Tibial artery (tissue), 4 donors: ENCODE measurements around the gene SPATA20.

ENCODE experiments used
- DNase-seq, 2 donors: peaks; one replicate each; pipeline ENCODE4 v3.0.0-alpha.2; 2019
- H3K27ac ChIP-seq, 2 donors: fragments of 200-600 bp; sonication (generic) in 1 of 2; 1 replicate in 1 of 2; 2 replicates in 1 of 2; pipeline ENCODE4 v1.5.1; 2018 to 2019; ENCODE audit warnings: mild to moderate bottlenecking in 1 of 2
- H3K27me3 ChIP-seq, 2 donors: fragments of 200-600 bp; sonication (generic) in 1 of 2; one replicate each; pipeline versions ENCODE4 v1.5.1 to v1.6.0; 2016 to 2019
- H3K36me3 ChIP-seq, 3 donors: fragments of 200-600 bp; sonication (generic) in 2 of 3; one replicate each; pipeline ENCODE4 v1.5.1; 2016 to 2019; ENCODE audit warnings: mild to moderate bottlenecking in 2 of 3
- H3K4me1 ChIP-seq, 4 donors: fragments of 200-600 bp; sonication (generic) in 2 of 4; 1 replicate in 3 of 4; 2 replicates in 1 of 4; pipeline ENCODE4 v1.5.1; 2016 to 2019
- H3K4me3 ChIP-seq, 2 donors: fragments of 200-600 bp; sonication (generic) in 1 of 2; 1 replicate in 1 of 2; 2 replicates in 1 of 2; pipeline ENCODE4 v1.5.1; 2018 to 2019; ENCODE audit warnings: mild to moderate bottlenecking in 2 of 2
- H3K9me3 ChIP-seq, 3 donors: fragments of 200-600 bp; sonication (generic) in 1 of 3; one replicate each; pipeline ENCODE4 v1.5.1; 2016 to 2019
- intact Hi-C: fragments of 100-400 bp; cut with DNase I; formaldehyde crosslinking; loops from one replicate; pipeline ENCODE4 v1.15.0; 2023; ENCODE audit warnings: low total_unique reads
- TF ChIP-seq, protein P1 (sequence below), 2 experiments: fragments of 200-600 bp in 1 of 2; fragments of 450-650 bp in 1 of 2; IDR thresholded peaks; one replicate each; pipeline ENCODE4 v1.5.1; 2017 to 2019; ENCODE audit warnings: antibody characterized with exemption in 2 of 2, mild to moderate bottlenecking in 1 of 2, moderate library complexity in 1 of 2

The SPATA20 gene

GRCh38 chr17:50522766-50523165, 24.2 kb upstream of the SPATA20 start:
- TF ChIP-seq, protein P1, sequence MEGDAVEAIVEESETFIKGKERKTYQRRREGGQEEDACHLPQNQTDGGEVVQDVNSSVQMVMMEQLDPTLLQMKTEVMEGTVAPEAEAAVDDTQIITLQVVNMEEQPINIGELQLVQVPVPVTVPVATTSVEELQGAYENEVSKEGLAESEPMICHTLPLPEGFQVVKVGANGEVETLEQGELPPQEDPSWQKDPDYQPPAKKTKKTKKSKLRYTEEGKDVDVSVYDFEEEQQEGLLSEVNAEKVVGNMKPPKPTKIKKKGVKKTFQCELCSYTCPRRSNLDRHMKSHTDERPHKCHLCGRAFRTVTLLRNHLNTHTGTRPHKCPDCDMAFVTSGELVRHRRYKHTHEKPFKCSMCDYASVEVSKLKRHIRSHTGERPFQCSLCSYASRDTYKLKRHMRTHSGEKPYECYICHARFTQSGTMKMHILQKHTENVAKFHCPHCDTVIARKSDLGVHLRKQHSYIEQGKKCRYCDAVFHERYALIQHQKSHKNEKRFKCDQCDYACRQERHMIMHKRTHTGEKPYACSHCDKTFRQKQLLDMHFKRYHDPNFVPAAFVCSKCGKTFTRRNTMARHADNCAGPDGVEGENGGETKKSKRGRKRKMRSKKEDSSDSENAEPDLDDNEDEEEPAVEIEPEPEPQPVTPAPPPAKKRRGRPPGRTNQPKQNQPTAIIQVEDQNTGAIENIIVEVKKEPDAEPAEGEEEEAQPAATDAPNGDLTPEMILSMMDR (IDR thresholded peaks at IDR 0.05) = no peak
- Histone ChIP-seq H3K27me3 (peaks cover 0 to 8% of the 10 kb centered on the region in 2 donors), H3K9me3 (no peaks in the 10 kb centered on the region), H3K27ac (no peak overlapping the region), H3K4me1 (no peaks in the 10 kb centered on the region), H3K36me3 (no peaks in the 10 kb centered on the region), H3K4me3 (no peak overlapping the region)
- no peak for DNase-seq
- intact Hi-C loops = no loop called here

DNA sequence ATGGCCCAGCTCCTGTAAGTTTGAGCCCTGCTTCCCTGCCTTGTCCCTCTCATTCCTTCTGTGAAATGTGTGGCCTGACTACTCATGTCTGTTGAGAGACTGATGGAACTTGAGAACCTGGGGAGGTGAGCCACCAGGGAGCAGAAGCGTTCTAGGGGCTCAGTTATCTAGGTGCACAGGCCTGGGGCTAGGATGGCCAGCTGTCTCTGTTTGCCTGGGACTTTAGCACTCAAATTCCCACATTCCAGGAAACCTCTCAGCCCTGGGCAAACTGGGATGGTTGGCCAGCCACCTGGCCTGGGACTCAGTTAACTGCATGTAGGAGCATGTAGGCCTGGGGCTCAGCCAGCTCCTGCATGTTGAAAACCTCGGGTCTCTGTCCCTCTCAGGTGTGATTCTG, 23.8 kb upstream of the SPATA20 start:
- TF ChIP-seq, protein P1 (IDR thresholded peaks at IDR 0.05) = no peak
- DNase-seq = no peak
- intact Hi-C loops = no loop called here
- Histone ChIP-seq H3K36me3 (no peaks in the 10 kb centered on the region), H3K9me3 (no peaks in the 10 kb centered on the region), H3K4me3 (no peak overlapping the region), H3K27ac (no peak overlapping the region), H3K4me1 (no peaks in the 10 kb centered on the region), H3K27me3 (peaks cover 0 to 11% of the 10 kb centered on the region in 2 donors)

DNA sequence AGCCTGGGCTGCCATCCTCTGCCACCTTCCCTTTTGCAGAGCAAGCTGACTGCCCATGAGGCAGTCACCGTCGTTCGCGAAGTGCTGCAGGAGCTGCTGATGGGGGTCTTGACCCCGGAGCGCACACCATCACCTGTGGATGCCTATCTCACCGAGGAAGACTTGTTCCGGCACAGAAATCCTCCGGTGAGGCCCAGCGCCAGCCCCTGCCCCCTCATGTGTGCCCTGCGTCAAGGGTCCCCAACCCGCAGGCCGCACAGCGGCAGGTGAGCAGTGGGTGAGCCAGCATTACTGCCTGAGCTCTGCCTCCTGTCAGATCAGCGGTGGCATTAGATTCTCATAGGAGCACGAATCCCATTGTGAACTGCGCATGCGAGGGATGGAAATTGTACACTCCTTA, 22.1 kb upstream of the SPATA20 start:
- no peak for DNase-seq
- Histone ChIP-seq H3K4me1 (no peaks in the 10 kb centered on the region), H3K9me3 (no peaks in the 10 kb centered on the region), H3K4me3 (no peak overlapping the region), H3K36me3 (no peaks in the 10 kb centered on the region), H3K27ac (no peak overlapping the region), H3K27me3 (peaks cover 0 to 26% of the 10 kb centered on the region in 2 donors)
- intact Hi-C loops = no loop called here
- TF ChIP-seq, protein P1 (IDR thresholded peaks at IDR 0.05) = no peak

- Histone ChIP-seq H3K36me3 (no peaks in the 10 kb centered on the region), H3K9me3 (no peaks in the 10 kb centered on the region), H3K27ac (no peak overlapping the region), H3K4me1 (peaks cover 0 to 6% (median under 1%) of the 10 kb centered on the region in 4 donors), H3K4me3 (no peak overlapping the region), H3K27me3 (peaks cover 0 to 50% of the 10 kb centered on the region in 2 donors)
- no peak for DNase-seq
- intact Hi-C loops = no loop called here
- TF ChIP-seq, protein P1 (IDR thresholded peaks at IDR 0.05) = no peak
These were observed 19.7 kb upstream of the SPATA20 start for GRCh38 chr17:50527155-50527762.

DNA sequence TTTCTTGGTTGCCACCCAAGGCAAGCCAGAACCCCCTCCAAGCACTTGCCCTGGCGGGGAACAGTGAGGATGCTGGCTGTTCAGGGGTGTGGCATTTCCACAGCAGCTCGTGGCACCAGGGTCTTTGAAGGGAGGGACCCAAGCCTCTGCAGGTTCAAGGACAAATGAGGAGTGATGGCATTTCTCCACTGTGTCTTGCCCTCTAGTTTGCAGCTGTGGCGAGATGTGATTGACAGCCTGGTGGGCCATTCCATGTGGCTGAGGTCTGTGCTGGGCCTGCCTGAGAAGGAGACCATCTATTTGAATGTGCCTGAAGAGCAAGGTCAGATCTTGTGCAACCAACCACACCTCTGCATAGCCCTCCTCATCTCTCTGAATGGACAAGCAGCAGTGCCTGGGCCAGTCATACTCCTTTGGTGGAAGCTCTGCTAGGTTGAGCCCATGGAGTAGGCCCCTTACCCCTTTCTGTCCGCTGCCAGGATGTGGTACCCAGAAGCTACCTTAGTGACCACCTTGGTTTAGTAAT, 19.0 kb upstream of the SPATA20 start:
- peaks cover 0 to 14% (median 4%) of the 10 kb centered on the region in 4 donors for H3K4me1 ChIP-seq
- H3K9me3 ChIP-seq = no peaks in the 10 kb centered on the region
- TF ChIP-seq, protein P1 (IDR thresholded peaks at IDR 0.05) = no peak
- no peak for DNase-seq
- H3K27ac ChIP-seq = no peak overlapping the region
- peaks cover 2 to 57% of the 10 kb centered on the region in 2 donors for H3K27me3 ChIP-seq
- no peak overlapping the region for H3K4me3 ChIP-seq
- no peaks in the 10 kb centered on the region for H3K36me3 ChIP-seq
- intact Hi-C loops = no loop called here
